Kidney epithelial cell (primary cell): Measurements from ENCODE around the gene YIF1A. TPM values are rescaled to one million over a fixed set of nuclear protein-coding genes. Genes with fewer than 3 reads are reported as not detected.
"Not testable (repeated sequence)": the region's sequence is repeated elsewhere in the genome, so short reads cannot be mapped to it uniquely, and the experiment has no call there.

Experiments used
- DNase-seq: peaks from one replicate; pipeline ENCODE4 v3.0.0-alpha.2; 2010; ENCODE audit warnings: low read depth
- H3K27me3 ChIP-seq: 2 replicates; pipeline ENCODE4 v1.6.0; 2011; ENCODE audit warnings: low read length; ENCODE audit not compliant: control insufficient read depth, insufficient read depth
- H3K36me3 ChIP-seq: 2 replicates; pipeline ENCODE4 v1.5.1; 2011; ENCODE audit warnings: low read length; ENCODE audit not compliant: control insufficient read depth, insufficient read depth
- H3K4me3 ChIP-seq: 2 replicates; pipeline ENCODE4 v1.5.1; 2011; ENCODE audit warnings: low read depth, mild to moderate bottlenecking, control low read depth, low read length
- total RNA-seq: library from RNA; depleted of rRNA; stranded (reverse); fragments of >200 nt; gene quantifications from 2 replicates; pipeline ENCODE4 v1.2.3, GENCODE V29; 2015
- TF ChIP-seq, protein P1 (sequence below): IDR thresholded peaks from 2 replicates; pipeline ENCODE4 v1.5.1; 2011; ENCODE audit warnings: mild to moderate bottlenecking, moderate library complexity, low read length, control low read depth, inconsistent platforms; ENCODE audit not compliant: insufficient read depth, poor library complexity, severe bottlenecking

Gene YIF1A
- total RNA-seq, 1 donor from 2014 or later, result 104 TPM

GRCh38 chr11:66321606-66322005 is 32.7 kb upstream of the YIF1A start:
- DNase-seq, result no peak
- Histone ChIP-seq H3K4me3 (no peak overlapping the region), H3K27me3 (no peaks in the 10 kb centered on the region), H3K36me3 (no peaks in the 10 kb centered on the region)
- TF ChIP-seq, protein P1, sequence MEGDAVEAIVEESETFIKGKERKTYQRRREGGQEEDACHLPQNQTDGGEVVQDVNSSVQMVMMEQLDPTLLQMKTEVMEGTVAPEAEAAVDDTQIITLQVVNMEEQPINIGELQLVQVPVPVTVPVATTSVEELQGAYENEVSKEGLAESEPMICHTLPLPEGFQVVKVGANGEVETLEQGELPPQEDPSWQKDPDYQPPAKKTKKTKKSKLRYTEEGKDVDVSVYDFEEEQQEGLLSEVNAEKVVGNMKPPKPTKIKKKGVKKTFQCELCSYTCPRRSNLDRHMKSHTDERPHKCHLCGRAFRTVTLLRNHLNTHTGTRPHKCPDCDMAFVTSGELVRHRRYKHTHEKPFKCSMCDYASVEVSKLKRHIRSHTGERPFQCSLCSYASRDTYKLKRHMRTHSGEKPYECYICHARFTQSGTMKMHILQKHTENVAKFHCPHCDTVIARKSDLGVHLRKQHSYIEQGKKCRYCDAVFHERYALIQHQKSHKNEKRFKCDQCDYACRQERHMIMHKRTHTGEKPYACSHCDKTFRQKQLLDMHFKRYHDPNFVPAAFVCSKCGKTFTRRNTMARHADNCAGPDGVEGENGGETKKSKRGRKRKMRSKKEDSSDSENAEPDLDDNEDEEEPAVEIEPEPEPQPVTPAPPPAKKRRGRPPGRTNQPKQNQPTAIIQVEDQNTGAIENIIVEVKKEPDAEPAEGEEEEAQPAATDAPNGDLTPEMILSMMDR, result no peak

GRCh38 chr11:66320748-66321147 is 31.8 kb upstream of the YIF1A start:
- DNase-seq, H3K36me3 ChIP-seq, H3K27me3 ChIP-seq, H3K4me3 ChIP-seq: not testable (repeated sequence)

GRCh38 chr11:66320289-66320688 is 31.3 kb upstream of the YIF1A start:
- not testable (repeated sequence) for DNase-seq, H3K4me3 ChIP-seq, H3K27me3 ChIP-seq, H3K36me3 ChIP-seq

DNA sequence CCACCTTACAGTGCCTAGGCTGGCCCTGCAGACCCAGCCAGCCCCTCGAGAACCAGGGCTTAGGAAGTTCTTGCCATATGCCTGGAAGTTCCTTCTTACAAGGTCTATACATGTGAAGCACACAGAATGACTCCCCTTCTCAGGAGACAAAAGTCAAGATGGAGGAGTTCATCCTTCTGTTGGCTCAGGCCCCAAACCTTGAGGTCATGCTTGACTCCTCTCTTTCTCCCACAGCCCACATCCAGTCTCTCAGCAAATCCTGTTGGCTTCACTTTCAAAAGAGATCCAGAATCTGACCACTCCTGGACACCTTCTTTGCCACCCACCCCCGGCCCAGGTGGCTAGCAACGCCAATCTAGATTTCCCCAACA is 29.6 kb upstream of the YIF1A start:
- no peak overlapping the region for H3K4me3 ChIP-seq
- no peak for DNase-seq
- H3K27me3 ChIP-seq, result peaks cover 2% of the 10 kb centered on the region
- TF ChIP-seq, protein P1, result no peak
- H3K36me3 ChIP-seq, result no peaks in the 10 kb centered on the region

GRCh38 chr11:66317723-66318599 is 29.0 kb upstream of the YIF1A start:
- H3K27me3 ChIP-seq, result peaks cover 2% of the 10 kb centered on the region
- TF ChIP-seq, protein P1, result no peak
- no peak overlapping the region for H3K4me3 ChIP-seq
- DNase-seq, result no peak
- H3K36me3 ChIP-seq, result no peaks in the 10 kb centered on the region

DNA sequence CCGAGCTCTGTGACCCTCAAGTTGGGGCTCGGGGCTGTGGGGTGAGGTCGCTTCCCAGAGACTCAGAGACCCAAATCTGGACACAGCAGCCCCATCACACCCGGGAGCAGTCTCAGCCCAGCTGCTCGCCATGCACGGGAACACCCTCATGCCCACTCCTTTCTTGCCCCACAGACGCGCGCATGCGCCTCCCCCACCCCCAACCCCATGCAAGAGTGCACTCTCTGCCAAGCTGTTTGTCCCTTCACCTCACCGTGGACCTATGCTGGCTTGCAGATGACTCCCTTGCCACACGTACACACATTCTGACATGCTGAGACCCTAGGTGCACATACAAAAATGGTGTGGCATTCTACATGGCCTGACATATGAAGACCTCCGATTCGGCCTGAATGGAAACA is 28.4 kb upstream of the YIF1A start:
- Histone ChIP-seq H3K27me3 (peaks cover 2% of the 10 kb centered on the region), H3K4me3 (no peak overlapping the region), H3K36me3 (no peaks in the 10 kb centered on the region)
- TF ChIP-seq, protein P1, result no peak
- DNase-seq, result no peak

DNA sequence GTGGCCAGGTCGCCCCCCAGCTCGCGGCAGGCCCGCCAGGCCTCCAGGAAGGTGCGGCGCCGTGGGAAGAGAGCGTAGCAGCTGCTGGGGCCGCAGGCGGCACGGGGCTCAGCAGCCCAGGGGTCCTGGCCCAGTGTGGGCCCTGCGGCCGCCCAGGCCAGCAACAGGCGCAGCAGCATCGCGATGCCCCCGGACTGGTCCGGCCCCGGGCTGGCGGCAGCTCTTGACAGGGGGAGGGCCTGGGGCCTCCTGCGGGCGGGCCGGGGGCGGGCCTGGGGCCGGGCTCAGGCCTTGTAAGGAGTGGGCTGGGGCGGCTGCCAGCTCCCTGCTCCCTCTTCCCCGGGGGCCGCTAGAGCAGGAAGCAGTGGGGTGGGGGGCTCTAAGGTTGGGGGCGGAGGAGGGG is 27.9 kb upstream of the YIF1A start, which contains the start of gene CD248:
Gene CD248, minus strand, starts transcription at position 196 of the 403 bp plus-strand sequence. Its CDS starts 17 bp downstream, at position 179.
- Histone ChIP-seq H3K36me3 (no peaks in the 10 kb centered on the region), H3K4me3 (no peak within 1 kb of the TSS), H3K27me3 (peaks cover 2% of the 10 kb centered on the region)
- TF ChIP-seq, protein P1, result no peak
- no peak for DNase-seq
